LNCaP clone FGC (cell line): Measurements from ENCODE around the gene DLGAP3.

Experiments used
- DNase-seq: peaks from one replicate; pipeline ENCODE4 v3.0.0-alpha.2; 2011; ENCODE audit warnings: low read depth
- H3K4me3 ChIP-seq: 2 replicates; pipeline ENCODE4 v1.5.1; 2011; ENCODE audit warnings: mild to moderate bottlenecking, low read depth, low read length, control low read depth
- CTCF ChIP-seq: IDR thresholded peaks from 2 replicates; pipeline ENCODE4 v1.5.1; 2012; ENCODE audit warnings: mild to moderate bottlenecking; ENCODE audit not compliant: control insufficient read depth, insufficient read depth; ENCODE audit errors: extremely low read depth

Gene DLGAP3

GRCh38 chr1:34896612-34897011, 32.8 kb downstream of the DLGAP3 start:
- no peak for DNase-seq
- peak; percentile 39 for TF ChIP-seq CTCF
- H3K4me3 ChIP-seq = no peak overlapping the region

GRCh38 chr1:34889705-34890104, 39.7 kb downstream of the DLGAP3 start:
- H3K4me3 ChIP-seq = no peak overlapping the region
- TF ChIP-seq CTCF = no peak
- DNase-seq = no peak

GRCh38 chr1:34887593-34887992, 41.9 kb downstream of the DLGAP3 start:
- no peak overlapping the region for H3K4me3 ChIP-seq
- DNase-seq = no peak
- TF ChIP-seq CTCF = no peak

- H3K4me3 ChIP-seq = no peak overlapping the region
- no peak for DNase-seq
- no peak for TF ChIP-seq CTCF
These were observed 43.8 kb downstream of the DLGAP3 start for GRCh38 chr1:34885405-34886247.

- no peak for DNase-seq
- TF ChIP-seq CTCF = peak; percentile 46
- no peak overlapping the region for H3K4me3 ChIP-seq
These were observed 44.5 kb downstream of the DLGAP3 start for GRCh38 chr1:34884961-34885360.

GRCh38 chr1:34884536-34884935, 44.9 kb downstream of the DLGAP3 start:
- no peak for TF ChIP-seq CTCF
- H3K4me3 ChIP-seq = no peak overlapping the region
- no peak for DNase-seq

- TF ChIP-seq CTCF = peak; percentile 35; the same call in 1 of the 2 replicates
- H3K4me3 ChIP-seq = no peak overlapping the region
- no peak for DNase-seq
These were observed 50.2 kb downstream of the DLGAP3 start for GRCh38 chr1:34879230-34879629.
